Measurements from ENCODE around the gene CXCL11. TPM values are rescaled to one million over a fixed set of nuclear protein-coding genes. Genes with fewer than 3 reads are reported as not detected.
"Not testable (repeated sequence)": the region's sequence is repeated elsewhere in the genome, so short reads cannot be mapped to it uniquely, and the experiment has no call there.

Gene CXCL11
- total and polyA plus RNA-seq, 3 donors from 2014 or later, result 0.55 to 2.0 TPM; not detected in 1

DNA sequence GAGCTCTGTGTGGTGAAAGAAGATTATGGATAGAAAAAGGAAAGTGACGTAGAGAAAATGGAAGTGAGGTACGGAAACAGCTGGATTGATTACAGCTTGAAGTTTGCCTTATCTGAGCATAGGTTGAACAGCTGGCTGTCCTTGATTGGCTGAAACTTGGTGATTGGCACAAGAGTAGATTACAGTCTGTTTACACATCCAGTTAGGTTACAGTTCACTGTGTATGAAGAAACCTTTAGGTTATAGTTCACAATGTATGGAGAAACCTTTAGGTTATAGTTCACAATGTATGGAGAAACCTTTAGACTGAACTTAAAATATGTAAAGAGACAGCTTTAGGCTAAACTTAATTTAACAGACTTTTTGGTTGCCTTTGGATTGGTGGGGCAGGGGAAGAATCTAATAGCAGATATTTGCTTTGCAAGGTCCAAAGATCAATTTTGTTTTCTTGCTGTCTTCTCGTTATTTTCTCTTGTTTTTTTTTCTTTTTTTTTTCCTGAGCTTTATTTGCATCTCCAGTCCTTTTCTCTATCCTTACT lies 23.1 kb upstream of the CXCL11 start:
- Histone ChIP-seq H3K9me3 (no peaks in the 10 kb centered on the region), H3K27ac (no peak overlapping the region)
- 64 to 71% methylated on average over 3 of the region's 3 CpGs for WGBS, 2 donors

DNA sequence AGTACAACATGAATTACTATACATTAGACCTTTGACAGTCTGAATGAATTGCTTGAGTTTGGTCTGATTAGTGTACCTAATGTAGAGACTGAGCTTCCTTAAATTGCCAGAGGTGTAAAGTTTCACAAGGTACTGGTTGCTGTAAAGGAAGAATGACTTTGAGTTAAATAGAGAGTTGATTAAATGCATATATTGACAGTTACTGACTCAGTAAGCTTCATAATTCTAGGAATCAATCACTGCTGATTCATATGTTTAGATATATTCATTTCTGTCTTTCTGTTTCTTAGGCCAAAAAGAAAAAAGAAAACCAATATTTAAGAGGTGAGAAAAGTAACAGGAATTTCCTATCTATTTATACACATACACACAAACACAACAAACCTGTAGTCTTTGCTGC lies 22.4 kb upstream of the CXCL11 start:
- Histone ChIP-seq H3K27me3 (no peaks in the 10 kb centered on the region), H3K27ac (no peak overlapping the region), H3K9me3 (no peaks in the 10 kb centered on the region), H3K36me3 (ENCODE audit: low read depth, missing control alignments) (no peaks in the 10 kb centered on the region), H3K4me1 (no peaks in the 10 kb centered on the region), H3K4me3 (no peak overlapping the region)
- TF ChIP-seq, protein P1, sequence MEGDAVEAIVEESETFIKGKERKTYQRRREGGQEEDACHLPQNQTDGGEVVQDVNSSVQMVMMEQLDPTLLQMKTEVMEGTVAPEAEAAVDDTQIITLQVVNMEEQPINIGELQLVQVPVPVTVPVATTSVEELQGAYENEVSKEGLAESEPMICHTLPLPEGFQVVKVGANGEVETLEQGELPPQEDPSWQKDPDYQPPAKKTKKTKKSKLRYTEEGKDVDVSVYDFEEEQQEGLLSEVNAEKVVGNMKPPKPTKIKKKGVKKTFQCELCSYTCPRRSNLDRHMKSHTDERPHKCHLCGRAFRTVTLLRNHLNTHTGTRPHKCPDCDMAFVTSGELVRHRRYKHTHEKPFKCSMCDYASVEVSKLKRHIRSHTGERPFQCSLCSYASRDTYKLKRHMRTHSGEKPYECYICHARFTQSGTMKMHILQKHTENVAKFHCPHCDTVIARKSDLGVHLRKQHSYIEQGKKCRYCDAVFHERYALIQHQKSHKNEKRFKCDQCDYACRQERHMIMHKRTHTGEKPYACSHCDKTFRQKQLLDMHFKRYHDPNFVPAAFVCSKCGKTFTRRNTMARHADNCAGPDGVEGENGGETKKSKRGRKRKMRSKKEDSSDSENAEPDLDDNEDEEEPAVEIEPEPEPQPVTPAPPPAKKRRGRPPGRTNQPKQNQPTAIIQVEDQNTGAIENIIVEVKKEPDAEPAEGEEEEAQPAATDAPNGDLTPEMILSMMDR (IDR thresholded peaks at IDR 0.05), result no peak
- no peak for TF ChIP-seq POLR2A (IDR thresholded peaks at IDR 0.05)
- intact Hi-C loops (cut with DNase I; ENCODE audit: low total_unique reads), result no loop called here
- no peak for DNase-seq

More for the DNA sequence above, 23.1 kb upstream of the CXCL11 start:
- Histone ChIP-seq H3K4me3 (no peak overlapping the region), H3K27me3 (no peaks in the 10 kb centered on the region), H3K4me1 (no peaks in the 10 kb centered on the region), H3K36me3 (ENCODE audit: low read depth, missing control alignments) (no peaks in the 10 kb centered on the region)
- TF ChIP-seq POLR2A (IDR thresholded peaks at IDR 0.05), result no peak
- TF ChIP-seq, protein P1 (IDR thresholded peaks at IDR 0.05), result no peak
- intact Hi-C loops (cut with DNase I; ENCODE audit: low total_unique reads), result no loop called here
- no peak for DNase-seq

DNA sequence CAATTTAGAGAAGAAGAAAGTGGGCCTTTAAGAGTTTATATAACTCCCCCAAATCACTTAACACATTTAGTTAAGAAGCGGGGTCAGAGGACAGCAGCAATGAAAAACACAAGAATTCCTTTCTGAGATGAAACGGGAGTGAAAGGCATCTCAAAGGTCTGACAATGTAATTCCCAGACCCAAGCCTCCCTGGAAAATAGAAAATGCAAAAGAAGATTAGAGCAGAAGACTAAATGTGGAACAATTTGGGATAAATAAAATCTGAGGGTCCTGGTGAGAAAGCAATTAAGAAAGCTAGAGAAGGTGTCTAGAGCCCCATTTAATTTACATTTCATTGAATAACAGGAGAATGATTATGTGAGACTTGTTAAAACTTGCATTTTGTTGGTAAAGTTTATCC lies 19.6 kb upstream of the CXCL11 start:
- intact Hi-C loops (cut with DNase I; ENCODE audit: low total_unique reads), result no loop called here
- no peak overlapping the region for H3K27ac ChIP-seq
- no peak for DNase-seq
- H3K36me3 ChIP-seq (ENCODE audit: low read depth, missing control alignments), result no peaks in the 10 kb centered on the region
- TF ChIP-seq POLR2A (IDR thresholded peaks at IDR 0.05), result no peak
- TF ChIP-seq, protein P1 (IDR thresholded peaks at IDR 0.05), result no peak
- H3K4me3 ChIP-seq, result no peak overlapping the region
- no peaks in the 10 kb centered on the region for H3K4me1 ChIP-seq
- WGBS, 2 donors, result 65 to 68% methylated on average over 2 of the region's 2 CpGs
- no peaks in the 10 kb centered on the region for H3K9me3 ChIP-seq
- H3K27me3 ChIP-seq, result no peaks in the 10 kb centered on the region

DNA sequence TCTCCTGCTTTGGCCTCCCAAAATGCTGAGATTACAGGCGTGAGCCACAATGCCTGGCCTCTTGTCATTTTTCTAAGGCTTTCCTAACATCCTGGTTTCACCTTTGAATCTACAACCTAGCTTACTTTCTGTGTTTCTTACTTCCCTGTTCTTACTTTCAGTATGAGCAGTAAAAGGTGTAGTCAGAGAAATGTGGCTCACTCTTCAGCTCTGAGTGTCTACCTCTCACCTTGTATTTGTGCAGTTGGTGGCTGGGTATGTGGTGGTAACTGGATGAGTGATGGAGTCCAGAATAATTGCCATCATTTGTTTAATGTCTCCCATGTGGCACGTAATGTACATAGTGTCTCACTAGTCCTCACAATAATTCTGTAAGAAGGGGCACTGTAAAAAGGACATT lies 19.1 kb upstream of the CXCL11 start:
- 82 to 91% methylated on average over 2 of the region's 2 CpGs for WGBS, 2 donors

DNA sequence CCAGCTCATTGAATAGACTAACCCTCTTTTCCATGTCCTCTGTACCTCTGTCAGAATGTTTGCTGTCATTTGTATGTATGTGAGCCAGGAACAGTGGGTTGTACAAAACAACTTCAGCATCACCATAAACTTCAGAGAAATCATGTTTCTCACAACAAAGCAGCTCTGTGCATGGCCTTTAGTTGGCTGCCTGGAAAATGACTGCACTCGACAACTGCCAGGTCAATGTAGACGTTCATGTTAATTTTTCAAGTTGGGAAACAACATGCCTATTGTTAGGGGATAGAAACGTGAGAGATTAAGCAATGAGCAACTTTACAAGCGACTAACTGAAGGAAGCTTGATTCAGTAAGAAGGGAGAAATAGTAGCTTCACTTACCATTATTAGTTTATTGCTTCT lies 17.9 kb upstream of the CXCL11 start:
- Histone ChIP-seq H3K4me1 (no peaks in the 10 kb centered on the region), H3K27me3 (no peaks in the 10 kb centered on the region), H3K9me3 (no peaks in the 10 kb centered on the region), H3K4me3 (no peak overlapping the region), H3K27ac (no peak overlapping the region), H3K36me3 (ENCODE audit: low read depth, missing control alignments) (no peaks in the 10 kb centered on the region)
- intact Hi-C loops (cut with DNase I; ENCODE audit: low total_unique reads), result no loop called here
- TF ChIP-seq POLR2A (IDR thresholded peaks at IDR 0.05), result no peak
- TF ChIP-seq, protein P1 (IDR thresholded peaks at IDR 0.05), result no peak
- WGBS, 2 donors, result 29 to 50% methylated on average over 4 of the region's 4 CpGs
- DNase-seq, result no peak

More for the DNA sequence above, 19.1 kb upstream of the CXCL11 start:
- Histone ChIP-seq H3K27ac (no peak overlapping the region), H3K36me3 (ENCODE audit: low read depth, missing control alignments) (no peaks in the 10 kb centered on the region), H3K27me3 (no peaks in the 10 kb centered on the region), H3K4me1 (no peaks in the 10 kb centered on the region), H3K4me3 (no peak overlapping the region), H3K9me3 (no peaks in the 10 kb centered on the region)
- DNase-seq, result no peak
- intact Hi-C loops (cut with DNase I; ENCODE audit: low total_unique reads), result no loop called here
- no peak for TF ChIP-seq POLR2A (IDR thresholded peaks at IDR 0.05)
- TF ChIP-seq, protein P1 (IDR thresholded peaks at IDR 0.05), result no peak

DNA sequence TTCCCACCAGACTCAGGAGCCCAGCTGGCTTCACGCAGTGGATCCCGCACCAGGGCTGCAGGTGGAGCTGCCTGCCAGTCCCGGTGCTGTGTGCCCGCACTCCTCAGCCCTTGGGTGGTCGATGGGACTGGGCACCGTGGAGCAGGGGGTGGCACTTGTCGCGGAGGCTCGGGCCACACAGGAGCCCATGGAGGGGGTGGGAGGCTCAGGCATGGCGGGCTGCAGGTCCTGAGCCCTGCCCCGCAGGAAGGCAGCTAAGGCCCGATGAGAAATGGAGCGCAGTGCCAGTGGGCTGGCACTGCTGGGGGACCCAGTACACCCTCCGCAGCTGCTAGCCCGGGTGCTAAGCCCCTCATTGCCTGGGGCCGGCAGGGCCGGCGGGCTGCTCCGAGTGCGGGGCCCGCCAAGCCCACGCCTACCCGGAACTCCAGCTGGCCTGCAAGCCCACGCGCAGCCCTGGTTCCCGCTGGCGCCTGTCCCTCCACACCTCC lies 14.7 kb upstream of the CXCL11 start:
- DNase-seq; H3K27ac ChIP-seq; H3K9me3 ChIP-seq; H3K27me3 ChIP-seq; H3K36me3 ChIP-seq (ENCODE audit: low read depth, missing control alignments); intact Hi-C loops (cut with DNase I; ENCODE audit: low total_unique reads); H3K4me3 ChIP-seq; H3K4me1 ChIP-seq: not testable (repeated sequence)
- WGBS, 2 donors, result 85 to 93% methylated on average over 8 to 19 of the region's 27 CpGs

DNA sequence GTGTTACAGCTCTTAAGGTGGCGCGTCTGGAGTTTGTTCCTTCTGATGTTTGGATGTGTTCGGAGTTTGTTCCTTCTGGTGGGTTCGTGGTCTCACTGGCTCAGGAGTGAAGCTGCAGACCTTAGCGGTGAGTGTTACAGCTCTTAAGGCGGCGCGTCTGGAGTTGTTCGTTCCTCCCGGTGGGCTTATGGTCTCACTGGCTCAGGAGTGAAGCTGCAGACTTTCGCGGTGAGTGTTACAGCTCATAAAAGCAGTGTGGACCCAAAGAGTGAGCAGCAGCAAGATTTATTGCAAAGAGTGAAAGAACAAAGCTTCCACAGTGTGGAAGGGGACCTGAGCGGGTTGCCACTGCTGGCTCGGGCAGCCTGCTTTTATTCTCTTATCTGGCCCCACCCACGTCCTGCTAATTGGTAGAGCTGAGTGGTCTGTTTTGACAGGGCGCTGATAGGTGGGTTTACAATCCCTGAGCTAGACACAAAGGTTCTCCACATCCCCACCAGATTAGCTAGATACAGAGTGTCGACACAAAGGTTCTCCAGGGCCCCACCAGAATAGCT lies 14.1 kb upstream of the CXCL11 start:
- H3K4me1 ChIP-seq; DNase-seq; H3K4me3 ChIP-seq; H3K9me3 ChIP-seq; intact Hi-C loops (cut with DNase I; ENCODE audit: low total_unique reads); H3K27me3 ChIP-seq; H3K36me3 ChIP-seq (ENCODE audit: low read depth, missing control alignments); H3K27ac ChIP-seq: not testable (repeated sequence)
- WGBS, 2 donors, result 82 to 90% methylated on average over 15 to 17 of the region's 17 CpGs

Measured in testis (tissue), 3 donors.